MM.1S (cell line): Measurements from ENCODE around the gene COG2.
"Not testable (repeated sequence)": the region's sequence is repeated elsewhere in the genome, so short reads cannot be mapped to it uniquely, and the experiment has no call there.

ENCODE experiments used
- DNase-seq: peaks from one replicate; pipeline ENCODE4 v3.0.0-alpha.2; 2015
- H2AFZ ChIP-seq: fragments of 300-600 bp; sonication (generic); 2 replicates; pipeline ENCODE4 v1.6.0; 2016; ENCODE audit warnings: antibody characterized with exemption, low read length
- H3F3A ChIP-seq: fragments of 300-600 bp; sonication (generic); 2 replicates; pipeline ENCODE4 v1.6.1; 2016; ENCODE audit warnings: mild to moderate bottlenecking, antibody characterized with exemption, low read length, moderate library complexity, mixed read lengths; ENCODE audit not compliant: insufficient read depth
- H3K27ac ChIP-seq: fragments of 300-600 bp; sonication (generic); 2 replicates; pipeline ENCODE4 v1.5.1; 2016; ENCODE audit warnings: mild to moderate bottlenecking, low read length
- H3K27me3 ChIP-seq: fragments of 300-600 bp; sonication (generic); replicated peaks from 2 replicates; pipeline ENCODE4 v1.6.0; 2016; ENCODE audit warnings: low read length; ENCODE audit not compliant: insufficient read depth
- H3K36me3 ChIP-seq: fragments of 300-600 bp; sonication (generic); replicated peaks from 2 replicates; pipeline ENCODE4 v1.6.1; 2016; ENCODE audit warnings: mild to moderate bottlenecking, low read length, mixed read lengths; ENCODE audit not compliant: insufficient read depth
- H3K4me1 ChIP-seq: fragments of 300-600 bp; sonication (generic); 2 replicates; pipeline ENCODE4 v1.6.1; 2016; ENCODE audit warnings: low read length, mixed read lengths
- H3K4me2 ChIP-seq: fragments of 300-600 bp; sonication (generic); 2 replicates; pipeline ENCODE4 v1.6.0; 2016; ENCODE audit warnings: low read depth, low read length
- H3K4me3 ChIP-seq: fragments of 300-600 bp; sonication (generic); 2 replicates; pipeline ENCODE4 v1.5.1; 2016; ENCODE audit warnings: low read length, mixed read lengths
- H3K79me2 ChIP-seq: fragments of 300-600 bp; sonication (generic); 2 replicates; pipeline ENCODE4 v1.6.1; 2016; ENCODE audit warnings: mixed run types, low read length, mixed read lengths
- H3K9ac ChIP-seq: fragments of 300-600 bp; sonication (generic); 2 replicates; pipeline ENCODE4 v1.6.1; 2016; ENCODE audit warnings: low read length, mixed read lengths
- H3K9me2 ChIP-seq: fragments of 300-600 bp; sonication (generic); replicated peaks from 2 replicates; pipeline ENCODE4 v1.6.1; 2016; ENCODE audit warnings: mild to moderate bottlenecking, low read length, mixed read lengths; ENCODE audit not compliant: insufficient read depth
- H3K9me3 ChIP-seq: fragments of 300-600 bp; sonication (generic); replicated peaks from 2 replicates; pipeline ENCODE4 v1.6.1; 2016; ENCODE audit warnings: mild to moderate bottlenecking, low read length, mixed read lengths; ENCODE audit not compliant: insufficient read depth
- H4K20me1 ChIP-seq: fragments of 300-600 bp; sonication (generic); 2 replicates; pipeline ENCODE4 v1.6.1; 2016; ENCODE audit warnings: mild to moderate bottlenecking, low read length, moderate library complexity, mixed read lengths; ENCODE audit not compliant: insufficient read depth
- EZH2 ChIP-seq: fragments of 300-600 bp; sonication (generic); optimal IDR thresholded peaks from 2 replicates; pipeline ENCODE3; 2017; ENCODE audit warnings: low read depth, mild to moderate bottlenecking, antibody characterized with exemption, low read length, mixed read lengths
- EZH2phosphoT487 ChIP-seq: fragments of 300-600 bp; sonication (generic); IDR thresholded peaks from 2 replicates; pipeline ENCODE4 v1.6.1; 2018; ENCODE audit warnings: antibody characterized with exemption, low read length
- TF ChIP-seq, protein P1 (sequence below): fragments of 300-600 bp; sonication (generic); IDR thresholded peaks from 2 replicates; pipeline ENCODE4 v1.5.1; 2016; ENCODE audit warnings: antibody characterized with exemption, low read length, mixed read lengths

Gene COG2

GRCh38 chr1:230713547-230713914 is 71.2 kb downstream of the COG2 start:
- Histone ChIP-seq H4K20me1 (no peaks in the 10 kb centered on the region), H3K4me2 (no peak overlapping the region), H3K27me3 (no peaks in the 10 kb centered on the region), H3K79me2 (no peaks in the 10 kb centered on the region), H3K9me3 (no peaks in the 10 kb centered on the region), H3F3A (no peaks in the 10 kb centered on the region), H3K9ac (no peak overlapping the region), H3K36me3 (no peaks in the 10 kb centered on the region), H3K9me2 (no peaks in the 10 kb centered on the region), H3K4me3 (no peak overlapping the region), H3K27ac (no peak overlapping the region), H3K4me1 (no peaks in the 10 kb centered on the region), H2AFZ (no peak overlapping the region)
- TF ChIP-seq, protein P1, sequence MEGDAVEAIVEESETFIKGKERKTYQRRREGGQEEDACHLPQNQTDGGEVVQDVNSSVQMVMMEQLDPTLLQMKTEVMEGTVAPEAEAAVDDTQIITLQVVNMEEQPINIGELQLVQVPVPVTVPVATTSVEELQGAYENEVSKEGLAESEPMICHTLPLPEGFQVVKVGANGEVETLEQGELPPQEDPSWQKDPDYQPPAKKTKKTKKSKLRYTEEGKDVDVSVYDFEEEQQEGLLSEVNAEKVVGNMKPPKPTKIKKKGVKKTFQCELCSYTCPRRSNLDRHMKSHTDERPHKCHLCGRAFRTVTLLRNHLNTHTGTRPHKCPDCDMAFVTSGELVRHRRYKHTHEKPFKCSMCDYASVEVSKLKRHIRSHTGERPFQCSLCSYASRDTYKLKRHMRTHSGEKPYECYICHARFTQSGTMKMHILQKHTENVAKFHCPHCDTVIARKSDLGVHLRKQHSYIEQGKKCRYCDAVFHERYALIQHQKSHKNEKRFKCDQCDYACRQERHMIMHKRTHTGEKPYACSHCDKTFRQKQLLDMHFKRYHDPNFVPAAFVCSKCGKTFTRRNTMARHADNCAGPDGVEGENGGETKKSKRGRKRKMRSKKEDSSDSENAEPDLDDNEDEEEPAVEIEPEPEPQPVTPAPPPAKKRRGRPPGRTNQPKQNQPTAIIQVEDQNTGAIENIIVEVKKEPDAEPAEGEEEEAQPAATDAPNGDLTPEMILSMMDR: no peak
- TF ChIP-seq EZH2phosphoT487 (no peak), EZH2 (no peak)
- no peak for DNase-seq

DNA sequence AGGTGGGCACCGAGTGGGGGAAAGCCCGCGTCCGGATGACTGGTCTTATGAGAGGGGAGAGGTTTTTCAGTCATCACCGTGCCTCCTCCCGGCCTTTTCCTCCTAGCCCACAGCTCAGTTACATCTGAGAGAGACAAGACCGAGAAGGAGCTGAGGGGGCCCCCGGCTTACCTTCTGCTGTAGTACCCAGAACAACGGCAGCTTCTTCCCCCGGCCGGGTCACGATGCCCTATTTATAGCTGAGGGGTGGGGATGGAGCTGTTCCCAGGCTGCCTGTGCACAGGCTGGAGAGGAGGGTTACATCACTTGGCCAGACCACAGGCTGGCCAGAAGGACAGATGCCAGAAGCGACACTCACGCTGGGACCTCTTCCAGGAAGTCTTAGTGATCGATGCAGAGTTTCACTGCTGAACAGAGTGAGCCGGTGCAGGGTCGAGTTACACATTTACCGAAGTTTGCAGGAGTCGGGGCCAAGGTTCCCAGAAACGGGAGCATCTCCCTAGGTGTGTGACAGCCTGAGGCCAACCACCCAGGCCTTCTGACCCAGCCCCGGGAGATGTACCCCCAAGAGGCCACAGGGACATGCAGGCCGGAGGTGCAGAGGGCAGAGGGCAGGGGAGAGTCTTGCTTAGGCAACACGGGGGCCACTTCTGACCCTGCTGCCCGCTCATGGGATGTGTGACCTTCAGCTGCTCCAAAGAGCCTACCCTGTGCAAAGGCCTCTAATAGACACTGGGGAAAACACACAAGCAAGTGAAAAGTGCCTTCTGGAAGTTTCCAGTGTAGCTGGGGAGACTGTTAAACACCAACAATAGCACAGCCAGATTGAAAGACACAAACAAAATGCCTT is 71.9 kb downstream of the COG2 start, which contains the start of gene AGT:
Gene AGT (minus strand): TSS at position 208 of the 850 bp plus-strand sequence. CDS start 3,299 bp downstream, outside the sequence.
- no peaks in the 10 kb centered on the region for H4K20me1 ChIP-seq
- H3K4me2 ChIP-seq: no peak within 1 kb of the TSS
- no peak within 1 kb of the TSS for H3K27ac ChIP-seq
- H3K4me1 ChIP-seq: no peaks in the 10 kb centered on the region
- no peak within 1 kb of the TSS for H3K9ac ChIP-seq
- H3F3A ChIP-seq: no peaks in the 10 kb centered on the region
- no peak for DNase-seq
- no peaks in the 10 kb centered on the region for H3K27me3 ChIP-seq
- no peak within 1 kb of the TSS for H2AFZ ChIP-seq
- TF ChIP-seq, protein P1: no peak
- TF ChIP-seq EZH2phosphoT487 (no peak), EZH2 (no peak)
- H3K79me2 ChIP-seq: no peaks in the 10 kb centered on the region
- H3K9me3 ChIP-seq: no peaks in the 10 kb centered on the region
- H3K4me3 ChIP-seq: no peak within 1 kb of the TSS
- no peaks in the 10 kb centered on the region for H3K9me2 ChIP-seq
- no peaks in the 10 kb centered on the region for H3K36me3 ChIP-seq

- DNase-seq: no peak
- H3F3A ChIP-seq: no peaks in the 10 kb centered on the region
- TF ChIP-seq EZH2 (no peak), EZH2phosphoT487 (no peak)
- TF ChIP-seq, protein P1: no peak
- no peaks in the 10 kb centered on the region for H3K9me3 ChIP-seq
- no peak overlapping the region for H3K27ac ChIP-seq
- H3K4me1 ChIP-seq: no peaks in the 10 kb centered on the region
- no peaks in the 10 kb centered on the region for H3K9me2 ChIP-seq
- H3K4me3 ChIP-seq: no peak overlapping the region
- no peaks in the 10 kb centered on the region for H4K20me1 ChIP-seq
- H3K9ac ChIP-seq: no peak overlapping the region
- H3K36me3 ChIP-seq: no peaks in the 10 kb centered on the region
- no peak overlapping the region for H2AFZ ChIP-seq
- H3K27me3 ChIP-seq: no peaks in the 10 kb centered on the region
- H3K4me2 ChIP-seq: no peak overlapping the region
- H3K79me2 ChIP-seq: no peaks in the 10 kb centered on the region
These were observed 73.2 kb downstream of the COG2 start for GRCh38 chr1:230715510-230715909.

DNA sequence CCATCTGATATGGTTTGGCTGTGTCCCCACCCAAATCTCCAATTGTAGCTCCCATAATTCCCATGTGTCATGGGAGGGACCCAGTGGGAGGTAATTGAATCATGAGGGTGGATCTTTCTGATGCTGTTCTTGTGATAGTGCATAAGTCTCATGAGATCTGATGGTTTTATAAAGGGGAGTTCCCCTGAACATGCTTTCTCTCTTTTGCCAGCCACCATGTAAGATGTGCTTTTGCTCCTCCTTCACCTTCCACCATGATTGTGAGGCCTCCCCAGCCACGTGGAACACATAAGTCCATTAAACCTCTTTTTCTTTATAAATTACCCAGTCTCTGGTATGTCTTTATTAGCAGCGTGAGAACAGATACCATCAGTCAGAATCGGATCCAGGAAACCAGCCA is 74.2 kb downstream of the COG2 start:
- not testable (repeated sequence) for H3K4me1 ChIP-seq, H3K27ac ChIP-seq, H3K36me3 ChIP-seq, DNase-seq, H3K9me3 ChIP-seq, H2AFZ ChIP-seq, H3K79me2 ChIP-seq, H3K9ac ChIP-seq, H3K27me3 ChIP-seq, H4K20me1 ChIP-seq, H3K4me2 ChIP-seq, H3F3A ChIP-seq, H3K4me3 ChIP-seq, H3K9me2 ChIP-seq
